ENCODE data around the gene RGS16. TPM values are rescaled to one million over a fixed set of nuclear protein-coding genes. Genes with fewer than 3 reads are reported as not detected.

The RGS16 gene
- total RNA-seq, 2 experiments from 2014 or later = 20.1 to 29.5 TPM

GRCh38 chr1:182570611-182570970 is 33.6 kb downstream of the RGS16 start:
- peak overlapping the region; percentile 81 for H2AFZ ChIP-seq (ENCODE audit: low read length)
- TF ChIP-seq CTCF (conservative IDR thresholded peaks at IDR 0.05; ENCODE audit: low read length) (no peak), EZH2phosphoT487 (IDR thresholded peaks at IDR 0.05; ENCODE audit: borderline replicate concordance, low read depth, low read length) (no peak)
- BruUV-seq (replicated peaks) = no TSS peak
- no peak overlapping the region for H3K4me3 ChIP-seq (ENCODE audit: low read depth, low read length, poor library complexity, severe bottlenecking)
- peak overlapping the region; percentile 66 for H3K27ac ChIP-seq (ENCODE audit: low read depth, low read length, poor library complexity, severe bottlenecking)
- no peaks in the 10 kb centered on the region for H3K9me2 ChIP-seq (ENCODE audit: insufficient read depth, low read length)
- H3K36me3 ChIP-seq (ENCODE audit: insufficient read depth, low read length) = no peaks in the 10 kb centered on the region; the same call in 1 of the 2 replicates
- POLR2A ChIA-PET = interaction anchor here (0.8 to 2.5 kb wide), 3 partner anchors 17 to 86 kb away, joined by 3 to 11 read pairs (median 7); no protein-coding TSS in a partner anchor
- H4K20me1 ChIP-seq (ENCODE audit: insufficient read depth, low read length) = no peaks in the 10 kb centered on the region
- CTCF ChIA-PET (ENCODE audit: unreplicated experiment) = interaction anchor here (0.8 kb wide), 1 partner anchor 86 kb away, joined by 3 read pairs; no protein-coding TSS in a partner anchor
- peak overlapping the region; percentile 56 for H3K4me2 ChIP-seq (ENCODE audit: low read length)
- peak; percentile 43 for DNase-seq (ENCODE audit: low spot score)
- peaks cover 38% of the 10 kb centered on the region for H3K4me1 ChIP-seq (ENCODE audit: insufficient read depth, low read length, poor library complexity, severe bottlenecking)
- H3K9me3 ChIP-seq (ENCODE audit: low read length) = peaks cover 13% of the 10 kb centered on the region; the same call in 1 of the 2 replicates
- intact Hi-C loops (cut with micrococcal nuclease; ENCODE audit: unreplicated experiment) = no loop called here
- H3K79me2 ChIP-seq (ENCODE audit: insufficient read depth, low read depth, low read length) = no peaks in the 10 kb centered on the region

DNA sequence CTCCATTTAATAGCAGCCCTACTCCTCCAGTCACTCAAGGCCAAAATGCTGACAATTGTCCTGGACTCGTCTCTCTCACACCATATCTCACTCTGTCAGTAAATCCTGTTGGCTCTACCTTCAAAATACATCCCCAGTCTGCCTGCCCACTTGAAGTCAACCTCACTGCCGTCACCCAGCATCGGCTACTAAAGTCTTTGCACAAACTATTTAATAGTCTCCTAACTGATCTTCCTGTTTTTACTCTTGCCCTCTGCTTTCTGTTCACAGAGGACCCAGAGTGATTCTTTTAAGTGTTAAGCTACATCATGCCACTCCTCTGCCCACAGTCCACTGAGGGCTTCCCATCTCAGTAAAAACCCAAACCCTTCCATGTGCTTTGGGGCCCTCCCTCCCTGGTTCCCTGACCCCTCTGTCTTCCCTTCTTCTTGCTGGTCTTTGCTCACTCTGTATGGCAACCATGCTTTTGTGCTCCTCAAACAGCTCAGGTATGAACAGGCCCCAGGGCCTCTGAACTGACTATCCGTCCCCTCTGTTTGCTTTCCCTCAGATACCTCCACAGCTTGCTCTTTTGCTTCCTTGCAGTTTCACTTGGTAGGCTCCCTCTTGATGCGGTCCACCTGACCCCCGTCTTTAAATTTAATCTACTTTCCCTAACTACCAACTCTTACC is 34.1 kb downstream of the RGS16 start:
- DNase-seq (ENCODE audit: low spot score) = peak; percentile 6
- intact Hi-C loops (cut with micrococcal nuclease; ENCODE audit: unreplicated experiment) = loop anchor here (10.0 kb wide), 1 partner anchor 125 kb away; no protein-coding TSS in a partner anchor
- Histone ChIP-seq H3K36me3 (ENCODE audit: insufficient read depth, low read length) (no peaks in the 10 kb centered on the region; the same call in 1 of the 2 replicates), H3K9me2 (ENCODE audit: insufficient read depth, low read length) (no peaks in the 10 kb centered on the region), H3K9me3 (ENCODE audit: low read length) (peaks cover 13% of the 10 kb centered on the region; the same call in 1 of the 2 replicates), H3K4me2 (ENCODE audit: low read length) (peak overlapping the region; percentile 56), H4K20me1 (ENCODE audit: insufficient read depth, low read length) (no peaks in the 10 kb centered on the region), H2AFZ (ENCODE audit: low read length) (peak overlapping the region; percentile 81), H3K79me2 (ENCODE audit: insufficient read depth, low read depth, low read length) (no peaks in the 10 kb centered on the region), H3K4me3 (ENCODE audit: low read depth, low read length, poor library complexity, severe bottlenecking) (no peak overlapping the region), H3K27ac (ENCODE audit: low read depth, low read length, poor library complexity, severe bottlenecking) (peak overlapping the region; percentile 66), H3K4me1 (ENCODE audit: insufficient read depth, low read length, poor library complexity, severe bottlenecking) (peaks cover 41% of the 10 kb centered on the region)
- TF ChIP-seq CTCF (conservative IDR thresholded peaks at IDR 0.05; ENCODE audit: low read length) = no peak
- TF ChIP-seq EZH2phosphoT487 (IDR thresholded peaks at IDR 0.05; ENCODE audit: borderline replicate concordance, low read depth, low read length) = no peak
- ChIA-PET POLR2A (interaction anchor here (0.7 to 2.5 kb wide), 6 partner anchors 18 to 540 kb away, joined by 3 to 11 read pairs (median 4); no protein-coding TSS in a partner anchor), CTCF (ENCODE audit: unreplicated experiment) (interaction anchor here (0.8 kb wide), 1 partner anchor 85 kb away, joined by 3 read pairs; no protein-coding TSS in a partner anchor)
- no TSS peak for BruUV-seq (replicated peaks)

Measured in OCI-LY7 (cell line).